ENCODE measurements around the gene YWHAB. TPM values are rescaled to one million over a fixed set of nuclear protein-coding genes. Genes with fewer than 3 reads are reported as not detected.
"Not testable (repeated sequence)": the region's sequence is repeated elsewhere in the genome, so short reads cannot be mapped to it uniquely, and the experiment has no call there.

YWHAB gene
- total and polyA plus RNA-seq, 10 donors = 85.8 to 237 (median 174) TPM

GRCh38 chr20:44856856-44857448 is 28.6 kb upstream of the YWHAB start:
- Histone ChIP-seq H3K36me3 (no peaks in the 10 kb centered on the region), H3K27me3 (replicated peaks in 1 of 7) (peaks cover 0 to 2% (median 0%) of the 10 kb centered on the region in 7 donors), H3K9me3 (no peaks in the 10 kb centered on the region), H3K4me3 (no peak overlapping the region), H3K27ac (no peak overlapping the region), H3K4me1 (no peaks in the 10 kb centered on the region)
- TF ChIP-seq, protein P1, sequence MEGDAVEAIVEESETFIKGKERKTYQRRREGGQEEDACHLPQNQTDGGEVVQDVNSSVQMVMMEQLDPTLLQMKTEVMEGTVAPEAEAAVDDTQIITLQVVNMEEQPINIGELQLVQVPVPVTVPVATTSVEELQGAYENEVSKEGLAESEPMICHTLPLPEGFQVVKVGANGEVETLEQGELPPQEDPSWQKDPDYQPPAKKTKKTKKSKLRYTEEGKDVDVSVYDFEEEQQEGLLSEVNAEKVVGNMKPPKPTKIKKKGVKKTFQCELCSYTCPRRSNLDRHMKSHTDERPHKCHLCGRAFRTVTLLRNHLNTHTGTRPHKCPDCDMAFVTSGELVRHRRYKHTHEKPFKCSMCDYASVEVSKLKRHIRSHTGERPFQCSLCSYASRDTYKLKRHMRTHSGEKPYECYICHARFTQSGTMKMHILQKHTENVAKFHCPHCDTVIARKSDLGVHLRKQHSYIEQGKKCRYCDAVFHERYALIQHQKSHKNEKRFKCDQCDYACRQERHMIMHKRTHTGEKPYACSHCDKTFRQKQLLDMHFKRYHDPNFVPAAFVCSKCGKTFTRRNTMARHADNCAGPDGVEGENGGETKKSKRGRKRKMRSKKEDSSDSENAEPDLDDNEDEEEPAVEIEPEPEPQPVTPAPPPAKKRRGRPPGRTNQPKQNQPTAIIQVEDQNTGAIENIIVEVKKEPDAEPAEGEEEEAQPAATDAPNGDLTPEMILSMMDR (IDR thresholded peaks at IDR 0.05 in 8 of 11, conservative IDR thresholded peaks at IDR 0.05 in 3 of 11) = no peak
- no peak for TF ChIP-seq POLR2A (IDR thresholded peaks at IDR 0.05)
- no peak for TF ChIP-seq POLR2AphosphoS5 (IDR thresholded peaks at IDR 0.05)
- DNase-seq = no peak
- WGBS, 5 donors = 84 to 90% (median 90%) methylated on average over 6 of the region's 6 CpGs
- intact Hi-C loops (cut with DNase I; ENCODE audit: low total_unique reads) = no loop called here

- Histone ChIP-seq H3K27ac (no peak overlapping the region), H3K9me3 (no peaks in the 10 kb centered on the region), H3K27me3 (replicated peaks in 1 of 7) (peaks cover 0 to 3% (median 0%) of the 10 kb centered on the region in 7 donors), H3K4me3 (no peak overlapping the region), H3K4me1 (no peaks in the 10 kb centered on the region), H3K36me3 (no peaks in the 10 kb centered on the region)
- intact Hi-C loops (cut with DNase I; ENCODE audit: low total_unique reads) = no loop called here
- DNase-seq = no peak
- TF ChIP-seq POLR2AphosphoS5 (IDR thresholded peaks at IDR 0.05) = no peak
- TF ChIP-seq, protein P1 (IDR thresholded peaks at IDR 0.05 in 8 of 11, conservative IDR thresholded peaks at IDR 0.05 in 3 of 11) = no peak
- TF ChIP-seq POLR2A (IDR thresholded peaks at IDR 0.05) = no peak
Measured at GRCh38 chr20:44858606-44859360, 26.7 kb upstream of the YWHAB start.

DNA sequence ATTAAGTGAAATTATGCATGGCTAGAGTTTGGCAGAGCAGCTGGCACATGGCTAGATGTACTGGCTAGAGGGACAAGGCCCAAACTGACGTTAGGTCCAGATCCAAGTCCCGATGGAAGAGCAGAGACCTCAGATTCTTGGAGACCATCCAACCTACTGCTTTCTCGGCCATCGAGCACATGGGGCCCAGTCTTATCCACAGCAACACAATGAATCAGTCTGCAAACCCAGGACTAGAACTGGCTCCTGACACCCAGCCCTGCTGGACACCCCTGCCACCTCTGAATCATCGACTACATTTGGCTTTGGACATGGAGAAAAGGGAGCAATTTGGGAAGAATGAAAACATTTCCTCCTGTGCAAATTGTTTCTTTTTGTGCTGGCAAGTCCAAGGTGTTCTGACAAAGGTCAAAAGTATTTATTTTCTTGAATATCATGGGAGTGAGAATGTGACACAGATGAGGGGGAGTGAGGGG is 23.9 kb upstream of the YWHAB start:
- TF ChIP-seq, protein P1 (IDR thresholded peaks at IDR 0.05 in 8 of 11, conservative IDR thresholded peaks at IDR 0.05 in 3 of 11) = no peak
- TF ChIP-seq POLR2A (IDR thresholded peaks at IDR 0.05) (no peak), POLR2AphosphoS5 (IDR thresholded peaks at IDR 0.05) (no peak)
- H3K36me3 ChIP-seq = no peaks in the 10 kb centered on the region
- intact Hi-C loops (cut with DNase I; ENCODE audit: low total_unique reads) = loop anchor here (10.0 kb wide), 1 partner anchor 177 kb away; no protein-coding TSS in a partner anchor
- H3K27ac ChIP-seq = no peak overlapping the region
- H3K9me3 ChIP-seq = no peaks in the 10 kb centered on the region
- 58 to 82% (median 81%) methylated on average over 5 of the region's 5 CpGs for WGBS, 5 donors
- peaks cover 0 to 3% (median 0%) of the 10 kb centered on the region in 7 donors for H3K27me3 ChIP-seq (replicated peaks in 1 of 7)
- peaks cover 0 to under 1% (median 0%) of the 10 kb centered on the region in 6 donors for H3K4me1 ChIP-seq
- no peak overlapping the region for H3K4me3 ChIP-seq
- no peak for DNase-seq

- Histone ChIP-seq H3K4me1 (peaks cover 0 to 8% (median 4%) of the 10 kb centered on the region in 6 donors), H3K27ac (no peak overlapping the region), H3K9me3 (no peaks in the 10 kb centered on the region), H3K36me3 (no peaks in the 10 kb centered on the region), H3K4me3 (no peak overlapping the region), H3K27me3 (replicated peaks in 1 of 7) (peaks cover 0 to 10% (median 0%) of the 10 kb centered on the region in 7 donors)
- 75 to 88% (median 86%) methylated on average over 2 of the region's 2 CpGs for WGBS, 5 donors
- intact Hi-C loops (cut with DNase I; ENCODE audit: low total_unique reads) = loop anchor here (10.0 kb wide), 1 partner anchor 177 kb away; no protein-coding TSS in a partner anchor
- TF ChIP-seq POLR2A (IDR thresholded peaks at IDR 0.05) (no peak), POLR2AphosphoS5 (IDR thresholded peaks at IDR 0.05) (no peak)
- TF ChIP-seq, protein P1 (IDR thresholded peaks at IDR 0.05 in 8 of 11, conservative IDR thresholded peaks at IDR 0.05 in 3 of 11) = no peak
- DNase-seq = no peak
Measured at GRCh38 chr20:44862286-44862685, 23.2 kb upstream of the YWHAB start.

- Histone ChIP-seq H3K27me3 (replicated peaks in 1 of 7) (peaks cover 0 to 15% (median 0%) of the 10 kb centered on the region in 7 donors), H3K4me1 (peaks cover 0 to 16% (median 10%) of the 10 kb centered on the region in 6 donors)
- intact Hi-C loops (cut with DNase I; ENCODE audit: low total_unique reads) = loop anchor here (10.0 kb wide), 1 partner anchor 179 kb away; no protein-coding TSS in a partner anchor
- H3K9me3 ChIP-seq, DNase-seq, H3K36me3 ChIP-seq, H3K27ac ChIP-seq, H3K4me3 ChIP-seq: not testable (repeated sequence)
- 79 to 92% (median 85%) methylated on average over 4 of the region's 4 CpGs for WGBS, 5 donors
Measured at GRCh38 chr20:44863365-44864084, 22.0 kb upstream of the YWHAB start.

DNA sequence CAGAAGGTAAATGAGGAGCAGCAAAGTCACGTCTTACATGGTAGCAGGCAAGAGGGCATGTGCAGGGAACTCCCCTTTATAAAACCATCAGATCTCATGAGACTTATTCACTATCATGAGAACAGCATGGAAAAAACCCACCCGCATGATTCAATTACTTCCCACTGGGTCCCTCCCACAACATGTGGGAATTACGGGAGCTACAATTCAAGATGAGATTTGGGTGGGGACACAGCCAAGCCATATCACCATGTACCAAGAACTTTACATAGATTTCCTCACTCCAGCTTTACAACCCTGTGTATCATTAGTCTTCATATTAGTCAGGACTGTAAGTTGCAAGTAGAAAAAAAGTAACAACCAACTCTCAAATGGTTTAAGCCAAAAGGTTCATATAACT is 21.0 kb upstream of the YWHAB start:
- intact Hi-C loops (cut with DNase I; ENCODE audit: low total_unique reads) = loop anchor here (10.0 kb wide), 1 partner anchor 180 kb away; no protein-coding TSS in a partner anchor
- DNase-seq, H3K27ac ChIP-seq, H3K4me3 ChIP-seq, H3K9me3 ChIP-seq, H3K36me3 ChIP-seq: not testable (repeated sequence)
- 70 to 90% (median 86%) methylated on average over 3 of the region's 3 CpGs for WGBS, 5 donors
- Histone ChIP-seq H3K4me1 (peaks cover 0 to 16% (median 10%) of the 10 kb centered on the region in 6 donors), H3K27me3 (replicated peaks in 1 of 7) (peaks cover 0 to 16% (median 0%) of the 10 kb centered on the region in 7 donors)

All from spleen (tissue), 11 donors.